T-helper 2 cell (primary cell): ENCODE results near the gene ZNF594.
"Not testable (repeated sequence)": the region's sequence is repeated elsewhere in the genome, so short reads cannot be mapped to it uniquely, and the experiment has no call there.

ENCODE experiments used
- DNase-seq, 5 experiments: peaks; one replicate each; pipeline versions ENCODE4 v3.0.0 to v3.0.0-alpha.2; 2012 to 2022

The ZNF594 gene

DNA sequence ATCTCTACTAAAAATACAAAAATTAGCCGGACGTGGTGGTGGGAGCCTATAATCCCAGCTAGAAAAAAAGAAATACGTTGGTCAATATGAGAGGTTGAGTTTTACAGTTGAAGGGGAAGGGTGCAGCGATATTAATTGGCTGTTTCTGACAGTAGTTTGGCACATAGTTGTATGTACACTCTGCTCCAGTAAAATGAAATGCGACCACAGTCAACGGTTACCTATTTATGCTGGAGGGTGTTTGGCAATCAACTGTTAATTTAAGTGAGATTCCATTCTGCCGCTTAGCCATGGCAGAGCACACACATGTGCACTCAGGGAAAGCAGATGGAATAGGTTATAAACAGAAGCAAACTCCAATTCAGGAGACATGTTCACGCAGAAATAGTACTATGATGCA, 9.3 kb upstream of the ZNF594 start:
- DNase-seq: no peak

GRCh38 chr17:5200360-5200759, 8.7 kb upstream of the ZNF594 start:
- DNase-seq: no peak

- no peak for DNase-seq
Measured at GRCh38 chr17:5198472-5198871, 6.8 kb upstream of the ZNF594 start.

DNA sequence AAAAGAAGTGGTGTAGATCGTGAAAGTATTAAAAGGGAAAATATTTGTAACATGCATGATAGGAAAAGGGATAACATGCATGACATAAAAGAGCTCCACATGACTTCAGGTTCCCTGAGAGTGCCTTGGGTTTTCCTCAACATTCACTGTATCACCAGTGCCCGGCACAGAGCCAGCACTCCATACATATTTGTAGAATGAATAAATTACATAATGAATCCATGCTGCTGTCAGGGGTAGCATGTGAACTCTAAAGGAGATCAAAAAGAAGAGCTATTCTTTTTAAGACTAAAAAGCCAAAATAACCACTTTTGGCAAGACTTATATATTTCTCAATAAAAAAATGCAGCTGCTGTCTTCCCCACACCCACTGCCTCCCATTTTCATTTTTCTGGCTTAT, 2.7 kb upstream of the ZNF594 start:
- DNase-seq: no peak

GRCh38 chr17:5184288-5184687, 7.4 kb downstream of the ZNF594 start:
- DNase-seq: peak in 2 of 5 experiments; percentile 38 to 43

DNA sequence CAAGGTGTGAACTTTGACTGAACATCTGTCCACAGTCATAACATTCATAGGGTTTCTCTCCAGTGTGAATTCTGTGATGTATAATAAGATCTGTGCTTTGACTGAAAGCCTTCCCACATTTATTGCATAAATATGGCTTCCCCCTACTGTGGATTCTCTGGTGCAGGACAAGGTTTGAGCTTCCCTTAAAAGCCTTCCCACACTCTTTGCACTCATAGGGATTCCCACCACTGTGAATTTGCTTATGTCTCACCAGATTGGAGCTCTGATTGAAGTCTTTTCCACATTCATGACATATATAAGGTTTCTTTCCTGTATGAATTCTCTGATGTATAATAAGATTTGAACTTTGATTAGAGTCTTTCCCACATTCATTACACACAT, 8.3 kb downstream of the ZNF594 start:
- no peak for DNase-seq

DNA sequence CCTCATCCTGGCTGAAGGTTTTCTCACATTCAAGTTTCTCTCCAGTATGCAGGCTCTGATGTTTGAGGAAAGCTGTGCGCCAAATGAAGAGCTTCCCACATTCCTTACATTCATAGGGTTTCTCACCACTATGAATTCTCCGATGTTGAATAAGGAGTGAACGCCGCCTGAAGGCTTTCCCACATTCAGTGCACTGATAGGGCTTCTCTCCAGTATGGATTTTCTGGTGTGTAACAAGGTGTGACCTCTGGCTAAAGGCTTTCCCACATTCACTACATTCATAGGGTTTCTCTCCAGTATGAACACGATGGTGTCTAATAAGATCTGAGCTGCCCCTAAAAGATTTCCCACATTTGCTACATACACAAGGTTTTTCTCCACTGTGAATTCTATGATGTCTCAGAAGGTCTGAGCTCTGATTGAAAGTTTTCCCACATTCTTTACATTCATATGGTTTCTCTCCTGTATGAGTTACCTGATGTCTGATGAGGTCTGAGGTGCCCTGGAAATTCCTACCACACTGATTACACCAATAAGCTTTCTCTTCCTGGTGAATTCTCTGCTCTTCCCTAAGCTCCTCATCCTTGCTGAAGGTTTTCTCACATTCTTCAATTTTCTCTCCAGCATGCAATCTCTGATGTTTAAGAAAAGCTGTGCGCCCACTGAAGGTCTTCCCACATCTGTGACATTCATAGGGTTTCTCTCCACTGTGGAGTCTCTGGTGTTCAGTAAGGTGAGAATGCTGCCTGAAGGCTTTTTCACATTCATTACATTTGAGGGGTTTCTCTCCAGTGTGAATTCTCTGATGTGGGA, 8.9 kb downstream of the ZNF594 start:
- DNase-seq: no peak

- no peak for DNase-seq
Measured at GRCh38 chr17:5181509-5182305, 10.0 kb downstream of the ZNF594 start.

DNA sequence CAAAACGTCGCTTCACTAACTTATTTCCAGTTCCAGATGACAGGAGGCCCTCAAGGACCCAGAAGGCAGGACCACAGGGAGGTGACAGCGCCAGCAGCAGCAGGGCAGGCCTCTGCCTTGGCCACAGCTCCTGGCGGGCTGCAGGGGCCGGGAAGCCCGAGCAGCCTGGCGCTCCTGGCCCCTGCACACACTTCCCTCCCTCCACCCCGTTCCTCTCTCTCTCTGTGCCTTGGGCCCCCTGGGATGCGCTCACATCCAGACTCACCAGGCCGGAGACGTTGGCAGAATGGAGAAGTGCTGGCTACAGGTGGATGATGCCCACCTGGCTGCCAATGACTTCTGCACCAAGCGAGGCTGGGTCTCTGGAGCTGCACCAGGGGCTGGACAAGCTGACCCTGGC, 12.7 kb downstream of the ZNF594 start:
- no peak for DNase-seq

DNA sequence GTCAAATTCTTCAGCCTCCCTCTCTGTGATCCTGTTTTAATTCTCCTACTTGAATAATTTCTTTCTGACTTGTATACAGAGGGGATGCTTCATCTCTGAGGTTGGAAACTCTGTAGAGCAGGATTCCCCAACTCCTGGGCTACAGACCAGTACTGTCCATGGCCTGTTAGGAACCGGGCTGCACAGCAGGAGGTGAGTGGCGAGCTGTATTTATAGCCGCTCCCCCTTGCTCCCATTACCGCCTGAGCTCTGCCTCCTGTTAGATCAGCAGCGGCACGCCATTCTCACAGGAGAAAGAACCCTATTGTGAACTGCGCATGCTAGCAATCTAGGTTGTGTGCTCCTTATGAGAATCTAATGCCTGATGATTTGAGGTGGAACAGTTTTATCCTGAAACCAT, 16.6 kb downstream of the ZNF594 start:
- not testable (repeated sequence) for DNase-seq

DNA sequence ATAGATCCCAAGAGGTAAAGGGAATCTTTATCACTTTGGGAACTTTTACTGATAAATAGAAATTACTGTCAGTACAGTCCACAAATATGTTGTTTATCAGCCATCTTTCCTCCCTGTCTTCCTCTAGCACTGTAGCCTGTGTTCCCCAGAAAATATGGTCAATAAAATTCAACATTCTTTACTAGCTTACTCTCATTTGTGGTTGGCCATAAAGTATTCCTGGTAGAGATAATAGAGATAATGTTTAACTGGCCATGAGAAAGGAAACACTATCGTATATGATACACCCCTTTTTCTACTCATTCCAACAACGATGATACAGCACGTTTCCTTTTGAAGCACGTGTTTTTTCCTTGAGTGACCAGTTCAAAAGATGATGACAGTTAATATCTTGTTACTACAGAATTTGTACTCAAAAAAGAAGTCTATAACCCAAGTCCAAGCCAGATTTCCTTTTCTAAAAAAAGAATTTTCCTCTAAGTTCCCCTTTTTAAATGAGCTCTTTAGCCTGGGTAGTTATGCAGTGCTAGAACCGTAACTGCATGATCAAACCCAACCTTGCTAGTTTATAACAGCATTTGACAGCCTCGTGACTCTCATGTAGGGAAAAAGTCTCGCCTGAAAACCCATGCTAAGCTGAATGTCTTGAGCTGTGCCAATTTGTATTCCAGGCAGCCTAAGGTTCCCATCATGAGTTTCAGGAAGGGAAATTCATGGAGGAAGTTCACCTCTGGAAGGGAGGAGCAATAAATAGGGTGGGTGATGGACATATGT, 25.7 kb downstream of the ZNF594 start:
- not testable (repeated sequence) for DNase-seq

- no peak for DNase-seq
Measured at GRCh38 chr17:5164436-5164835, 27.2 kb downstream of the ZNF594 start.

- not testable (repeated sequence) for DNase-seq
Measured at GRCh38 chr17:5161793-5162192, 29.9 kb downstream of the ZNF594 start.

DNA sequence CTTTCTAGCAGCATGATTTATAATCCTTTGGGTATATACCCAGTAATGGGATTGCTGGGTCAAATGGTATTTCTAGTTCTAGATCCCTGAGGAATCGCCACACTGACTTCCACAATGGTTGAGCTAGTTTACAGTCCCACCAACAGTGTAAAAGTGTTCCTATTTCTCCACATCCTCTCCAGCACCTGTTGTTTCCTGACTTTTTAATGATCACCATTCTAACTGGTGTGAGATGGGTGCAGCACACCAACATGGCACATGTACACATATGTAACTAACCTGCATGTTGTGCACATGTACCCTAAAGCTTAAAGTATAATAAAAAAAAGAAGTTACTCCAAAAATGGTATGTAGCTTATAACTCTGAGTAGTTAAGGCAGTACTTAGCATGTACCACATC, 31.0 kb downstream of the ZNF594 start:
- not testable (repeated sequence) for DNase-seq

DNA sequence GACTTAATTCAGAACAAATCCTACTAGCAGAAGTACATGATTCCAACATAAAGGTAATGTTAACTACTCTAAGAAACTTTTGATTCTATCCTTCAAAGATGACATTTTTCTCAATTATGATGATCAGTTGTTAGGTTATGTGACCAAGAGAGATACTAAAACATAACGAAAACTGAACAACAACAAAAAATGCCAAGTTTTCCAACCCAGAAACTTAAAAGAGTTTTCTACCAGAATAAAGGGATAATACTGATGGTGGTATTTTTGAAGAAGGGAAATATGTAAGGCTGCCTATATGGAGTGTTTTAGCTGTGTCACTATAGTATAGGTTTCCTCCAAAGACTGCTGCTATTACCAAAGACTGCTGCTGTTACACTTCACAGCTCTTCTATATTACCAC, 45.5 kb downstream of the ZNF594 start:
- DNase-seq: not testable (repeated sequence)

DNA sequence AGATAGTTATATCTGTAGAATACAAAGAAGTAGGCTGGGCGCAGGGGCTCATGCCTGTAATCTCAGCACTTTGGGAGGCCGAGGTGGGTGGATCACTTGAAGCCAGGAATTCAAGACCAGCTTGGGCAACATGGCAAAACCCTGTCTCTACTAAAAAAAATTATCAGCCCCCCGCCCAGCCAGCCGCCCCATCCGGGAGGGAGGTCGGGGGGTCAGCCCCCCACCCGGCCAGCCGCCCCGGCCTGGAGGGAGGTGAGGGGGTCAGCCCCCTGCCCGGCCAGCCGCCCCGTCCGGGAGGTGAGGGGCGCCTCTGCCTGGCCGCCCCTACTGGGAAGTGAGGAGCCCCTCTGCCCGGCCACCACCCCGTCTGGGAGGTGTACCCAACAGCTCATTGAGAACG, 48.8 kb downstream of the ZNF594 start:
- not testable (repeated sequence) for DNase-seq

GRCh38 chr17:5139458-5139732, 52.3 kb downstream of the ZNF594 start:
- DNase-seq: no peak

DNA sequence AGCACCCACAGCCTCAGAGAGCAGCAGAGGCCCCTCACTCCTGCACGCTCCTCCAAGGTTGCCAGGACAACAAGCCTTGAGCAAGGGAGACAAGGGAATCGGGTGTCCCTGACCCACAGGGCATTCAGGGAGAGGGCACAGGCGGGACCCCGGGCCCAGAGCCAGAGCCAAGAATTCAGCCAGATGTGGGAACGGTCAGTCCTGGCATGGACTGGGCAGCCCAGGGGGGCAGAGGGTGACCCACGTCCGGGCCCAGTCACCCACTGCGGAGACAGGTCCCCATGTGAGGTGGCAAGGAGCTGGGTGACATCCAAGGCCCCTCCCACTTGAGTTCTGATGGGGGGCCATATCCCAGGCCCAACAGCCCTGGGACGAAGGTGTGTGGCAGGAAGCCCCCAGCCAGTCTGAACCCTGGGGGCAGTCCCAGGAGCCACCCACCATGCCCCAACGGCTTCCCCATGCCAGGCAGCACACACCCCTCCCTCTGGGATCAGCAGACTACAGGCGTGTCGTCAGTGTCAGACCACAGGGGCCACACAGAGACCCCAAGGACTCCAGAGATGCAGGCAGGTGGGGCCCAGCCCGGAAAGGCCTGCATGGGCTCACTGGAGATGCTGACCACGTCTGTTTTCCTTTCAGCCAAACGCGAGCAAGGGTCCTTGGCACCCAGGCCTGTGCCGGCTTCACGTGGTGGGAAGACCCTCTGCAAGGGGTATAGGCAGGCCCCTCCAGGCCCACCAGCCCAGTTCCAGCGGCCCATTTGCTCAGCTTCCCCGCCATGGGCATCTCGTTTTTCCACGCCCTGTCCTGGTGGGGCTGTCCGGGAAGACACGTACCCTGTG, 52.8 kb downstream of the ZNF594 start:
- DNase-seq: no peak

DNA sequence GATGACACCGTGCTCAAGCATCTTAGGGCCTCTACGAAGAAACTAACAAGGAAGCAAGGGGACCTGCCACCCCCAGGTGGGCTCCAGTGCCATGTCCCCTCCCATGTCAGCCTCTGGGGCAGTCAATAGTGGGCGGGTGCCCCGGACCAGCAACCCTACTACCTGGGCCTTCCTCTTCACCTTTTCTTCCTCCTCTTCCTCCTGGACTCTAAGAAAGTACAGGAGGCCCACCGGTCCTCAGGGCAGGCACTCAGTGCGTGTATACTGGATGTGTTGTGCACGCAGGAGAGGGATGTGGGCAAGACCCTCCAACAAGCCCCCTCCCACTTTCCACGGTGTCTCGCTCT, 53.5 kb downstream of the ZNF594 start:
- not testable (repeated sequence) for DNase-seq

DNA sequence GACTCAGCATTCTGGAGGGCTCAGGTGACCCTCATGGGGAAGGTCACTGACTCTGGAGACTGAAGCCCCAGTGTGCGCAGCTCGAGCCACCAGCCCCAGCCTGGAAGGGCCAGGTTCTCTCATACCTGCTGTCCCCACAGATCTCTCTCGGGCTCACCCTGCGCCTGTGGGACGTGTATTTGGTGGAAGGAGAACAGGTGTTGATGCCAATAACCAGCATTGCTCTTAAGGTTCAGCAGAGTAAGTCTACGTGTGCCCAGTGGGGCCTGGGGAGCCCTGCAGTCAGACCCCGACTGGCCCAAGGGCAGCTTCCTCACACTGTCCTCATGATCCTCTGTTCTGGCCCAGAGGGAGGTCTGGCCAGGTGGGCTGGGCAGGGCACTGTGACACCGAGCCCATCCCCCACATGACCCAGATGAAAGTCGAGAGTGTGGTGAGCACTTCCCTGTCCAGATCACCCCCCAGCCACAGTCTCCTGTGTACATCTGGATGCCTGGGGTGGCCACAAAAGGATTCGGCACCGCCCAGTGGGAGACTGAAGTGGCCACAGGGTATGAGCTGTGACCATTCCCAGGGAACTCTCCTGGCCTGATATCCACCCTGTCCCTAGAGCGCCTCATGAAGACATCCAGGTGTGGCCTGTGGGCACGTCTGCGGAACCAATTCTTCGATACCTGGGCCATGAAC, 54.0 kb downstream of the ZNF594 start:
- DNase-seq: not testable (repeated sequence)

GRCh38 chr17:5136580-5137412, 54.9 kb downstream of the ZNF594 start:
- not testable (repeated sequence) for DNase-seq
